ENCODE data around the gene RBM20.

- TF ChIP-seq POLR2A (IDR thresholded peaks at IDR 0.05) (no peak), CTCF (IDR thresholded peaks at IDR 0.05) (no peak)
These were observed 43.3 kb downstream of the RBM20 start for GRCh38 chr10:110687400-110687799.

All from adrenal gland (tissue), 5 donors.